NAMALWA (cell line): ENCODE measurements around the gene AARSD1.
"Not testable (repeated sequence)": the region's sequence is repeated elsewhere in the genome, so short reads cannot be mapped to it uniquely, and the experiment has no call there.

Experiments
- DNase-seq: peaks from one replicate; pipeline ENCODE4 v3.0.0-alpha.2; 2015; ENCODE audit warnings: low spot score

AARSD1 gene

DNA sequence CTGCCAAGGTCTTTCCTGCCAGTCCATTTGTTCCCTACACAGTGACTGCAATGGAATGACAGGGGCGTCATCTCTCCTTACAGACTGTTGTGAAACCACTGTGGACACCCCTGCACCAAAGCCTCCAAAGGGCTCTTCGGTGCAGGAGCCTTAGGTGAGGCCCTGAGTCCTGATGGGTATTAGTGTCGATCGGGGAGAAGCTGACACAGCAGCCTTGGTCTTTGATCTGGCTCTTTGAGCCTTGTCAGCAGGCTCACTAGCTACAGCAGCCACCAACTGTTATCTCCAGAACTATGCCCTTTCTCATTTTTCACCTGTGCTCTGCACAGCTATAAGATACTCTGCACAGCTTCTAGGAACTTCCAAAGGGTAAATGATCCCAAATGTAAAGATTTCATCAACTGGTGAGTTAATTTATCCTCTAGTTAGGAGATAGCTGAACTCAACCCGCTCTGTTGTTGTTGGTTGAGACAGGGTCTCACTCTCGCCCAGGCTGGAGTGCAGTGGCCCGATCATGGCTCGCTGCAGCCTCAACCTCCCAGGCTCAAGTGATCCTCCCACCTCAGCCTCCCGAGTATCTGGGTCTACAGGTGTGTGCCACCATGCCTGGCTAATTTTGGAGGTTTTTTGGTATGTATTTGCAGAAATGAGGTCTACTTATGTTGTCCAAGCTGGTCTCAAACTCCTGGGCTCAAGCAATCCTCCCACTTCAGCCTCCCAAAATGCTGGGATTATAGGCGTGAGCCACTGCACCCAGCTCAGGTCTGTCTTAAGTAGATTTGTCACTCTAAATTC lies 44.0 kb downstream of the AARSD1 start:
- no peak for DNase-seq

DNA sequence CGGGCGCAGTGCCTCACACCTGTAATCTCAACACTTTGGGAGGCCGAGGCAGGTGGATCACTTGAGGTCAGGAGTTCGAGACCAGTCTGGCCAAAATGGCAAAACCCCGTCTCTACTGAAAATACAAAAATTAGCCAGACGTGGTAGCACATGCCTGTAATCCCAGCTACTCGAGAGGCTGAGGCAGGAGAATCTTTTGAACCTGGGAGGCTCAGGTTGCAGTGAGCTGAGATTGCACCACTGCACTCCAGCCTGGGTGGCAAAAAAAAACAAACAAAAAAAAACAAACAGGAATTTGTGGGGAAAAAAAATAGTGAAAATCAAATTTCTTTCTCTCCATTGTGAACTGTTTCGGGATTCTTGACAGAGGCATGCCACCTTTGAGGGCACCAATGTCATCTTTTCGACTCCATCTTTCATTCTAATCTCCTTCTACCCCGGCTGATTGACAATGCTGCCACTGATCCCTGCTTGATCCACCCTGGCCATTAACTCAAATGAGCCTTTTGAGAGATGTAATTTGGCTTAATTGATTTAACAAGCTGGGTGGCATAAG lies 44.7 kb downstream of the AARSD1 start:
- not testable (repeated sequence) for DNase-seq

DNA sequence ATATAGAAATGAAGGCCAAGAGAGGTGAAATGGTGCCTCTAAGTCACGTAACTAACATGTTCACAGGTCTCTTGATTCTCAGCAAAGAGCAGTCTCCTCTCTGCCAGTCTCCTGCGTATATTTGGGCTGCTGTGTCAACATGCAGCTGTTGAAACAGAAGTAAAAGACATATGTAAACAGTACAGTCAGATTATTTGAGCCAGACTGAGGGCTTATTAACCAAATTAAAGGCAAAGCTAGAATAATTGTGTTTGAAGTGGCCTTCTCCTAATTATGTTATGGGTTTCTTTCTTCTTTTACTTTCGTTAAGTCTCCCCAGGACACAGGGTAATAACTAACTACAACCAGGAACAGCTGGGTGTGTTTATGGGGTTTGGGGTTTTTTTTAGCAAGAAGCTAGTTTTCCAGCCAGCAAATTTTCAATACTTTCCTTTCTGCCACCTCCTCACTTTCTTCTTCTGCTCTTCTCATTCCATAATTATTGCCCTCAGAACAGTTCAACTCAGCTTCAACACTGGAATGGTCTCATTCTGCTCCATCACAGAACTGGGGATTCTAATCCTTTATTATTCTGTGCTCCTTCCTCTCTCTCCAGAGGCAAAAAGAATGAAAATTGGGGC lies 45.2 kb downstream of the AARSD1 start:
- no peak for DNase-seq

DNA sequence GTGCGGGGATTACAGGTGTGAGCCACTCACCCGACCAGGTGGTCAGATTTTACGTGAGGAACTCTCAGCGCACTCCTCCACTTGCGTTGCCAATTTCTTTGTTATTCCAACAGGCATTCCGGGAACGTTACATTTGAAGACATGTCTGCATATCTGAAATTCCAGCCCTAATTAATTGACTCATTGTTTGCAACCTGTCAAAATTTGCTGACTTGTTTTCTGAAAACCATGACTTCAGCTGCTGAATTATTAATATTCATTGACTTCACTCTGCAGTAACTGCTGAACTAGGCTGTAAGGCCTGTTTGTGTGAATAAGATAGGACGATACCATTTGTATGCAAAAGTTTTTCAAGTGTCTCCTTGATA lies 47.0 kb downstream of the AARSD1 start:
- DNase-seq = no peak

DNA sequence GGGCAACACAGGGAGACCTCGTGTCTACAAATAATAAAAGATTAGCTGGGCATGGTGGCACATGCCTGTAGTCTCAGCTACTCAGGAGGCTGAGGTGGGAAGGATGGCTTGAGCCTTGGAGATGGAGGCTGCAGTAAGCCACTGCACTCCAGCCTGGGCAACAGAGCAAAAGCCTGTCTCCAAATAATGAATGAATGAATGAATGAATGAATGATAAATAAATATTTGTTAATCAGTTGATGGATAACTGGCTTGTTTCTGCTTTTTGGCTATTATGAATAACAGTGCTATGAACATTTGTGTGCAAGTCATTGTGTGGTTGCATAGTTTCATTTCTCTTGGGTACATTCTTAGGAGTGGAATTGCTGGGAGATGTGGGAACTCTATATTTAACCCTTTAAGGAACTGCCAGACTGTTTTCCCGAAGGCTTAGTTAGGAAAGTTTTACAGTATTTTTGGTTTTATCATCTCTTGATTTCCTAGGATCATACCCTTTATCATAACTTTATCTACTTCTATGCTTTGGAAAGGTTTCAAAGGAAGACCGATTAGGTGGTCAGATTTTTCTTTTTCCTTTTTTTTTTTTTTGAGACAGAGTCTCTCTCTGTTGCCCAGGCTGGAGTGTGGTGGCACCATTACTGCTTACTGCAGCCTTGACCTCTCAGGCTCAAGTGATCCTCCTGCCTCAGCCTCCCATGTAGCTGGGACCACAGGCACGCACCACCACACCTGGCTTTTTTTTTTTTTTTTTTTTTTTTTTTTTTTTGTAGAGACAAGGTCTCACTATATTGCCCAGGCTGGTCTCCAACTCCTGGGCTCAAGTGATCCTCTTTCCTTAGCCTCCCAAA lies 47.6 kb downstream of the AARSD1 start:
- DNase-seq = not testable (repeated sequence)

DNA sequence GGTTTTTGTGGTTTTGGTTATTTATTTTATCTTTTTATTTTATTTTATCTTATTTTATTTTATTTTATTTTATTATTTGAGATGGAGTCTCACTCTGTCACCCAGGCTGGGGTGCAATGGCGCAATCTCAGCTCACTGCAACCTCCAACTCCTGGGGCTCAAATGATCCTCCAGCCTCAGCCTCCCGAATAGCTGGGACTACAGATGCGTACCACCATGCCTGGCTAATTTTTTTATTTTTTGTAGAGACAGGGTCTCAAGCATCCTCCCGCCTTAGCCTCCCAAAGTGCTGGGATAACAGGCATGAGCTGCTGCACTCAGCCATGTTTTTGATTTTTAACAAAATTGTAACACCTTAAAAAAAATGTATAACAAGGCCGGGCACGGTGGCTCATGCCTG lies 49.0 kb downstream of the AARSD1 start:
- DNase-seq = not testable (repeated sequence)

DNA sequence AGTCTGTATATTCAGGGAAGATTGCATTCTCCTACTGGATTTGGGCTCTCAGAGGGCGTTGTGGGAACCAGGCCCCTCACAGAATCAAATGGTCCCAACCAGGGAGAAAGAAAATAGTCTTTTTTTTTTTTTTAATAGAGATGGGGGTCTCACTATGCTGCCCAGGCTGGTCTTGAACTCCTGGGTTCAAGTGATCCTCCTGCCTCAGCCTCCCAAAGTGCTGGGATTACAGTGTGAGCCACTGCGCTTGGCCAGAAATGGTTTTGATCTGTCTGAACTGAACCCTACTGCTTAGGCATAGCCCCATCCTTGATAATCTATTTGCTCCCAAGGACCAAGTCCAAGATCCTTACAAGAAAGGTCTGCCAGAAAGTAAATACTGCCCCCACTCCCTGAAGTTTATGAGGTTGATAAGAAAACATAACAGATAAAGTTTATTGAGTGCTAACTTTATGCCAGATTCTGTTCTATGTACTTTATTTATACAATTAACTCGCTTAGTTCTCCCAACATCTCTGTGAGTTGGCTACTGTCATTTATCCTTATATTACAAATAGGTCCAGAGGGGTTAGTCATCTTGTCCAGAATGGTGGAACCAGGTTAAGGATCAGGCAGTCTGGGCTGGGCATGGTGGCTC lies 50.2 kb downstream of the AARSD1 start:
- no peak for DNase-seq

DNA sequence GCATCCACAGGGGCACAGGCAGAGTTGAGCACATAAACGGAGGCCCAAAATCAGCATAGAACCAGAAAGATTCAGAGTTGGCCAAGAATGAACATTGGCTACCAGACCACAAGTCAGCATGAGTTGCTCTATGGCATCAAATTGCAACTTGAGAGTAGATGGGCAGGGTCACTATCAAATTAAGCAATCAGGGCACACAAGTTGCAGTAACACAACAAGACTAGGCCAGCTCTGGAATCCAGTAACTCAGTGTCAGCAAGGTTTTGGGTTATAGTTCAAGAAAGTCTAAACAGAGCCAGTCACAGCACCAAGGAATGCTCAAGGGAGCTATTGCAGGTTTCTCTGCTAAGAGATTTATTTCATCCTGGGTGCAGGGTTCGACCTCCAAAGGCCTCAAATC lies 50.7 kb downstream of the AARSD1 start:
- no peak for DNase-seq

DNA sequence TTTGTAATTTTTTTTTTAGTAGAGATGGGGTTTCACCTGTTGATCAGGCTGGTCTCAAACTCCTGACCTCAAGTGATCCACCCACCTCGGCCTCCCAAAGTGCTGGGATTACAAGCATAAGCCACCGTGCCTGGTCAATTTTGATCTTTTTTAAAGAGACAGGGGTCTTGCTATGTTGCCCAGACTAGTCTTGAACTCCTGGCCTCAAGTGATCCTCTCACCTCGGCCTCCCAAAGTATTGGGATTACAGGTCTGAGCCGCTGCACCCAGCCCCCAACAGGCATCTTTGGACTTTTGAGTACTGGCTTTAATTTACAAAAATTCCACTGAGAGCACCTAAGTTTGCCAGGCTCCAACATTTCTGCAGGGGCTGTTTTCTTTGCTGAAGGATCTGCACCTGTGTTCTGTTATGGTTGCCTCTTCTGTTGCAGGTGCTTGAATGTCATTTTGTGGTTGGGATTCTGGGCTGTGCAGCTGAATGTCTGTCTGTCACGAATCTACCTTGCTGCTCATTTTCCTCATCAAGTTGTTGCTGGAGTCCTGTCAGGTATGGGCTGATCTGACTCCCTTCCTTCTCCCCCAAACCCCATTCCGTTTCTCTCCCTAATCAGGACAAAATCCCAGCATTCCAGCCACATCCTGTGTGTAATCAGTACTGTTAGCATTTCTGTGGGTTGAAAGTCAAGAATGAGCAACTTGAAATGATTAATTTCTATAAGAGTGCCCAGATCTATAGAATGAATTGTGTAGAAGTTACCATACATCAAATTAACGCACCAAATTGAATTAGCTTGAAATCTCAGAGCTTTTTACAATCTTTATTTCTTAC lies 55.2 kb downstream of the AARSD1 start:
- peak; percentile 51 for DNase-seq

DNA sequence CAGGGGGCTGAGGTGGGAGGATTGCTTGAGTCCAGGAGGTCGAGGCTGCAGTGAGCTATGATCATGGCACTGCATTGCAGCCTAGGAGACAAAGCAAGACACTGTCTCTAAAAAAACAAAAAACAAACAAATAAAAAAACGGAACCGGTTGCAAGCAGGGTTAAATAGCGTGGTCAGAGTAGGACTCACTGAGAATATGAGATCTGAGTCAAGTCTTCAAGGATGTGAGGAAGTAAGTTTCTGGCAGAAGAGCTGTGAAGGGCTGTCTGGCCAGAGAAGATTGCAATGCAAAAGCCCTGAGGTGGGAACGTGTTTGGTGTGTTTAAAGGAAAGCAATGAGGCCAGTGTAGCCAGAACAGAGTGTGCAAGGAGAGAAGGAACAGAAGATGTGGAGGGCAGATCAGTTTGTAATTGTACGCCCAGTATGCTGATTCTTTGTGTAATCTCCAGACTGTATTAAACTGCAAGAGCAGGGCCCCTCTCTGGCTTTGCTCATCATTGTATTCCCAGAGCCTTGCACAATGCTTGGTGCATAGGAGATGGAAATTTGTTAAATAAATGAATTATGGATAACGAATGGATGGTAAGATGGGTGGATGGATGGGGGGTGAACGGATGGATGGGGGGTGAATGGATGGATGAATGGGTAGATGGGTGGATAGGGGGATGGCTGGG lies 57.3 kb downstream of the AARSD1 start:
- DNase-seq = no peak

DNA sequence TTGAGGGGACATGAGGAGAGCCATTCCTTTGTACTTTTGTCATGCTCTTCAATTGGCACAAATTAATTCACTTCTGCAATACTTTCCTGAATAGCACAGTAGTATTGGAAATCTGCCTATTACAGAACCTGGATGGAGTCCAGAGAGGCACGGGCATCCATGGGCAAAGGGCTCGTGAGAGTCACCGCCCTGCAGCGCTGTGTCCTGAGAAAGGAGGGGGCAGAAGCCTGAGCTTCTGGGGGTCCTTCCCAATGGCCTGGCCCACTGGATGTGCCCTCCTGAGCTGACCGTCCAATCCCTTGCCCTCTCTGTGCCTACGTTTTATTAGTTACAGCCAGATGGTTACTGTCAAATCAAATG lies 60.2 kb downstream of the AARSD1 start:
- DNase-seq = no peak

DNA sequence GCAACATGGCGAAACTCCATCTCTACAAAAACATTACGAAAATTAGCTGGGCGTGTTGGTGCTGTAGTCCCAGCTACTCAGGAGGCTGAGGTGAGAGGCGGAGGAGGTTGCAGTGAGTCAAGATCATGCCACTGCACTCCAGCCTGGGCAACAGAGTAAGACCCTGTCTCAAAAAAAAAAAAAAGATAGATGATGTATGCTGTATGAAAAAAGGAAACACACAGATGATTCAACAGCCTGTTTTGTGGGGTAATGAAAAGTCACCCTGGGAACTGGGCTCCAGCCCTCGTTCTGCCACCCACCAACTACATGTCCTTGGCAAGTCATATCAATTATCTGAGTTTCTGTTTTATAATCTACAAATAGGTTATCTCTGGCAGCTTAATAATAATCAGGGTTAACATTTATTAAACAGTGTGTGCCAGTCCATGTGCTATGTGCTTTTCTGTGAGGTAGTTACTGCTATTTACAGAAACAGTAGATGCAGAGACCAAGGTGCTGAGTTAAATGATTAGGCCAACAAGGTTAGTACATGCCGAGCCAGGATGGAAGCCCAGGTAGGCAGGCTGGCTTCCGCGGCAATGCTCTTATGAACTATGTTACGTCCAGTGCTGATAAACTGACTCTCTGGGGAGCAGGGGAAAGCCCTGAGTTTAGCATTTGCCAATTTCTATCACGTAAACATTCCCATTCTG lies 62.6 kb downstream of the AARSD1 start:
- DNase-seq = no peak
